ENCODE data around the gene SLC49A3. TPM values are rescaled to one million over a fixed set of nuclear protein-coding genes. Genes with fewer than 3 reads are reported as not detected.

Gene SLC49A3
- total and polyA plus RNA-seq, 2 of the 13 experiments (the other 11 are each of a cell fraction or from before 2014, with no cell fraction given) = 0.07 to 0.17 TPM

DNA sequence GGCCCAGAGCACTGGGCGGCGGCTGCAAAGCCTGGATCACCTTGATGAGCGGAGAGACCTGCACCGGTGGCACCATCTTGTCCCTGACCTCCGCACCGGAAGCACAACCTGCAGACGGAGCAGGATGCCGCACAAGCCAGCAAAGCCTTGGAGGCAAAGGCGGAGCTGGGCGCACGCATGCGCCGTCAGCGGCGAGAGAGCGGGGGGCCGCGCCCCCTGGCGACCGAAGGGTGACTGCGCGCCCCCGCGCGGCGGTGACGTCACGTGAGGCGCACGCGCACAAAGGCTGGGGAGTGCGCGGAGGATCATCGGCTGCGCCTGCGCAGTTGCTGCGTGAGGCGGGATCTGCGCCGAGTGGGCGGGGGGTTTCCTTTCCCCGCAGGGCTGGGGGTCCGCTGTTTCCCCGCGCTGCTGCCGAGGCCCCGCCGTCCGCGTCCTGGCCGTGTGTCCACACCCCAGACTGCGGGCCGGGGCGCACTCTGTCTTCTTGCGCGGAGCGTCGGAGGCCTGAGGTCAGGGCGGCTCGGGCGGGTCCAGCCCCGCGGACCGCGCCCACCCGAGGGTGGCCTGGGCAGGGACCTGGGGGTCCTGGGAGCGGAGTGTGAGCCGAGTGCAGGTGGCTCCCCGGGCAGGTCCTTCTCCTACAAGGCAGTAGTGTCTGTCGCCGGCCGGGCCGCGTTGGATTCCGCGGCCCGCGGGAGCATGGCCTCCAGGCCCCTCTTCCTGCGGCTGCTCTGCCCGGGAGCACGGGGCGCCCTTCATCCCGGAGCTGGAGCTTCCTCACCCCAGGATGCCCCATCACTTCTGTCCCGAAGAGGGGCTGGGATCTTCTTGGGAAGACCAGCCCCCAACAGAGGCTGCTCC, 14.5 kb downstream of the SLC49A3 start, which contains the start of the genes ATP5ME and MYL5 (continued):
- TF ChIP-seq ZNF589 (CRISPR knock-in tag; conservative IDR thresholded peaks at IDR 0.05) (no peak), ZNF282 (IDR thresholded peaks at IDR 0.05; ENCODE audit: partially characterized antibody) (no peak), ELF4 (CRISPR knock-in tag; IDR thresholded peaks at IDR 0.05; ENCODE audit: borderline replicate concordance) (no peak), HNF4A (CRISPR knock-in tag; IDR thresholded peaks at IDR 0.05) (no peak), HDAC1 (CRISPR knock-in tag; IDR thresholded peaks at IDR 0.05) (peak; percentile 67), ZNF674 (CRISPR knock-in tag; IDR thresholded peaks at IDR 0.05; ENCODE audit: low read depth) (no peak), EHMT2 (IDR thresholded peaks at IDR 0.05; ENCODE audit: borderline replicate concordance, low read depth, low read length) (no peak), KLF11 (CRISPR knock-in tag; IDR thresholded peaks at IDR 0.05) (no peak), MTA3 (CRISPR knock-in tag; IDR thresholded peaks at IDR 0.05) (no peak), SKI (IDR thresholded peaks at IDR 0.05; ENCODE audit: partially characterized antibody) (peak; percentile 63), ZNF501 (CRISPR knock-in tag; IDR thresholded peaks at IDR 0.05) (peak; percentile 69; the same call in 1 of the 2 replicates), CAMTA2 (CRISPR knock-in tag; IDR thresholded peaks at IDR 0.05; ENCODE audit: borderline replicate concordance) (peak; percentile 75), ZBTB20 (CRISPR knock-in tag; IDR thresholded peaks at IDR 0.05; ENCODE audit: borderline replicate concordance, low read depth) (no peak; the same call in 1 of the 2 replicates), WIZ (CRISPR knock-in tag; IDR thresholded peaks at IDR 0.05) (peak; percentile 59), TBX3 (IDR thresholded peaks at IDR 0.05; ENCODE audit: borderline replicate concordance) (no peak), RXRB (CRISPR knock-in tag; IDR thresholded peaks at IDR 0.05; ENCODE audit: borderline replicate concordance) (peak; percentile 37; the same call in 1 of the 2 replicates), IRX3 (CRISPR knock-in tag; IDR thresholded peaks at IDR 0.05; ENCODE audit: borderline replicate concordance, low read depth) (no peak), ZNF749 (CRISPR knock-in tag; IDR thresholded peaks at IDR 0.05; ENCODE audit: borderline replicate concordance) (peak; percentile 93)
- TF ChIP-seq, protein P1, sequence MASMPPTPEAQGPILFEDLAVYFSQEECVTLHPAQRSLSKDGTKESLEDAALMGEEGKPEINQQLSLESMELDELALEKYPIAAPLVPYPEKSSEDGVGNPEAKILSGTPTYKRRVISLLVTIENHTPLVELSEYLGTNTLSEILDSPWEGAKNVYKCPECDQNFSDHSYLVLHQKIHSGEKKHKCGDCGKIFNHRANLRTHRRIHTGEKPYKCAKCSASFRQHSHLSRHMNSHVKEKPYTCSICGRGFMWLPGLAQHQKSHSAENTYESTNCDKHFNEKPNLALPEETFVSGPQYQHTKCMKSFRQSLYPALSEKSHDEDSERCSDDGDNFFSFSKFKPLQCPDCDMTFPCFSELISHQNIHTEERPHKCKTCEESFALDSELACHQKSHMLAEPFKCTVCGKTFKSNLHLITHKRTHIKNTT (CRISPR knock-in tag; IDR thresholded peaks at IDR 0.05) = no peak
- TF ChIP-seq, protein P2, sequence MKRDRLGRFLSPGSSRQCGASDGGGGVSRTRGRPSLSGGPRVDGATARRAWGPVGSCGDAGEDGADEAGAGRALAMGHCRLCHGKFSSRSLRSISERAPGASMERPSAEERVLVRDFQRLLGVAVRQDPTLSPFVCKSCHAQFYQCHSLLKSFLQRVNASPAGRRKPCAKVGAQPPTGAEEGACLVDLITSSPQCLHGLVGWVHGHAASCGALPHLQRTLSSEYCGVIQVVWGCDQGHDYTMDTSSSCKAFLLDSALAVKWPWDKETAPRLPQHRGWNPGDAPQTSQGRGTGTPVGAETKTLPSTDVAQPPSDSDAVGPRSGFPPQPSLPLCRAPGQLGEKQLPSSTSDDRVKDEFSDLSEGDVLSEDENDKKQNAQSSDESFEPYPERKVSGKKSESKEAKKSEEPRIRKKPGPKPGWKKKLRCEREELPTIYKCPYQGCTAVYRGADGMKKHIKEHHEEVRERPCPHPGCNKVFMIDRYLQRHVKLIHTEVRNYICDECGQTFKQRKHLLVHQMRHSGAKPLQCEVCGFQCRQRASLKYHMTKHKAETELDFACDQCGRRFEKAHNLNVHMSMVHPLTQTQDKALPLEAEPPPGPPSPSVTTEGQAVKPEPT (CRISPR knock-in tag; IDR thresholded peaks at IDR 0.05; ENCODE audit: low read depth) = no peak
- TF ChIP-seq, protein P3, sequence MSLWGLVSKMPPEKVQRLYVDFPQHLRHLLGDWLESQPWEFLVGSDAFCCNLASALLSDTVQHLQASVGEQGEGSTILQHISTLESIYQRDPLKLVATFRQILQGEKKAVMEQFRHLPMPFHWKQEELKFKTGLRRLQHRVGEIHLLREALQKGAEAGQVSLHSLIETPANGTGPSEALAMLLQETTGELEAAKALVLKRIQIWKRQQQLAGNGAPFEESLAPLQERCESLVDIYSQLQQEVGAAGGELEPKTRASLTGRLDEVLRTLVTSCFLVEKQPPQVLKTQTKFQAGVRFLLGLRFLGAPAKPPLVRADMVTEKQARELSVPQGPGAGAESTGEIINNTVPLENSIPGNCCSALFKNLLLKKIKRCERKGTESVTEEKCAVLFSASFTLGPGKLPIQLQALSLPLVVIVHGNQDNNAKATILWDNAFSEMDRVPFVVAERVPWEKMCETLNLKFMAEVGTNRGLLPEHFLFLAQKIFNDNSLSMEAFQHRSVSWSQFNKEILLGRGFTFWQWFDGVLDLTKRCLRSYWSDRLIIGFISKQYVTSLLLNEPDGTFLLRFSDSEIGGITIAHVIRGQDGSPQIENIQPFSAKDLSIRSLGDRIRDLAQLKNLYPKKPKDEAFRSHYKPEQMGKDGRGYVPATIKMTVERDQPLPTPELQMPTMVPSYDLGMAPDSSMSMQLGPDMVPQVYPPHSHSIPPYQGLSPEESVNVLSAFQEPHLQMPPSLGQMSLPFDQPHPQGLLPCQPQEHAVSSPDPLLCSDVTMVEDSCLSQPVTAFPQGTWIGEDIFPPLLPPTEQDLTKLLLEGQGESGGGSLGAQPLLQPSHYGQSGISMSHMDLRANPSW (CRISPR knock-in tag; IDR thresholded peaks at IDR 0.05; ENCODE audit: borderline replicate concordance) = no peak; the same call in 1 of the 2 replicates
- TF ChIP-seq, protein P4, sequence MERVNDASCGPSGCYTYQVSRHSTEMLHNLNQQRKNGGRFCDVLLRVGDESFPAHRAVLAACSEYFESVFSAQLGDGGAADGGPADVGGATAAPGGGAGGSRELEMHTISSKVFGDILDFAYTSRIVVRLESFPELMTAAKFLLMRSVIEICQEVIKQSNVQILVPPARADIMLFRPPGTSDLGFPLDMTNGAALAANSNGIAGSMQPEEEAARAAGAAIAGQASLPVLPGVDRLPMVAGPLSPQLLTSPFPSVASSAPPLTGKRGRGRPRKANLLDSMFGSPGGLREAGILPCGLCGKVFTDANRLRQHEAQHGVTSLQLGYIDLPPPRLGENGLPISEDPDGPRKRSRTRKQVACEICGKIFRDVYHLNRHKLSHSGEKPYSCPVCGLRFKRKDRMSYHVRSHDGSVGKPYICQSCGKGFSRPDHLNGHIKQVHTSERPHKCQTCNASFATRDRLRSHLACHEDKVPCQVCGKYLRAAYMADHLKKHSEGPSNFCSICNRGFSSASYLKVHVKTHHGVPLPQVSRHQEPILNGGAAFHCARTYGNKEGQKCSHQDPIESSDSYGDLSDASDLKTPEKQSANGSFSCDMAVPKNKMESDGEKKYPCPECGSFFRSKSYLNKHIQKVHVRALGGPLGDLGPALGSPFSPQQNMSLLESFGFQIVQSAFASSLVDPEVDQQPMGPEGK (CRISPR knock-in tag; IDR thresholded peaks at IDR 0.05) = peak; percentile 85
